Endodermal cell (in vitro differentiated cells): ENCODE data around the gene CDPF1. TPM values are rescaled to one million over a fixed set of nuclear protein-coding genes. Genes with fewer than 3 reads are reported as not detected.

Experiments used
- DNase-seq: peaks from one replicate; pipeline ENCODE4 v3.0.0-alpha.2; 2017
- H3K27ac ChIP-seq: 2 replicates; pipeline ENCODE4 v1.5.1; 2013; ENCODE audit warnings: mild to moderate bottlenecking, low read depth, low read length, moderate library complexity
- H3K27me3 ChIP-seq: 2 replicates; pipeline ENCODE4 v1.6.1; 2013; ENCODE audit warnings: mild to moderate bottlenecking, low read length, moderate library complexity; ENCODE audit not compliant: insufficient read depth, control insufficient read depth, poor library complexity, severe bottlenecking
- H3K36me3 ChIP-seq: 2 replicates; pipeline ENCODE4 v1.7.0; 2013; ENCODE audit warnings: mild to moderate bottlenecking, low read length, moderate library complexity; ENCODE audit not compliant: control insufficient read depth, insufficient read depth
- H3K4me1 ChIP-seq: one replicate; pipeline ENCODE4 v1.7.0; 2013; ENCODE audit warnings: low read length; ENCODE audit not compliant: control insufficient read depth, insufficient read depth
- H3K4me3 ChIP-seq: 2 replicates; pipeline ENCODE4 v1.5.1; 2013; ENCODE audit warnings: mild to moderate bottlenecking, low read length, moderate library complexity
- H3K9ac ChIP-seq: 2 replicates; pipeline ENCODE4 v1.6.1; 2013; ENCODE audit warnings: mild to moderate bottlenecking, low read length, moderate library complexity; ENCODE audit not compliant: poor library complexity, severe bottlenecking; ENCODE audit errors: extremely low read depth
- H3K9me3 ChIP-seq: 2 replicates; pipeline ENCODE4 v1.6.1; 2013; ENCODE audit warnings: mild to moderate bottlenecking, low read length, moderate library complexity; ENCODE audit not compliant: control insufficient read depth
- H3K27ac Mint-ChIP-seq: 2 replicates; pipeline ENCODE4 v1.8.0; 2020; ENCODE audit warnings: mixed read lengths
- H3K27me3 Mint-ChIP-seq: 2 replicates; pipeline ENCODE4 v1.8.0; 2021; ENCODE audit warnings: mild to moderate bottlenecking, mixed read lengths; ENCODE audit not compliant: insufficient read depth
- H3K36me3 Mint-ChIP-seq: 2 replicates; pipeline ENCODE4 v1.8.0; 2020; ENCODE audit warnings: low read depth, mixed read lengths
- H3K4me1 Mint-ChIP-seq: 2 replicates; pipeline ENCODE4 v1.8.0; 2020; ENCODE audit warnings: mixed read lengths
- H3K4me3 Mint-ChIP-seq: 2 replicates; pipeline ENCODE4 v1.8.0; 2020; ENCODE audit warnings: mild to moderate bottlenecking, moderate library complexity, mixed read lengths
- H3K9me3 Mint-ChIP-seq: 2 replicates; pipeline ENCODE4 v1.8.0; 2020; ENCODE audit warnings: mild to moderate bottlenecking, mixed read lengths
- CTCF ChIP-seq: fragments of 200-600 bp; sonication (generic); conservative IDR thresholded peaks from 2 replicates; pipeline ENCODE4 v1.5.0; 2021; ENCODE audit warnings: antibody characterized with exemption, mild to moderate bottlenecking
- WGBS, 2 experiments: methylation state at CpG; one replicate each; pipeline versions ENCODE4 v1.1.5 to v1.1.7; 2013; ENCODE audit warnings: missing lambda C conversion rate in 2 of 2, mixed read lengths in 1 of 2; ENCODE audit not compliant: insufficient coverage in 1 of 2, insufficient read length in 1 of 2; 5-methylcytosine and 5-hydroxymethylcytosine counted together
- total RNA-seq, 2 donors: library from RNA; stranded (reverse); fragmentation: NEBNext Ultra II Directional in 1 of 2; extraction: Animal tissue kit (Norgen Biotek cat#: 25700) in 1 of 2; gene quantifications; 2 replicates in 1 of 2; 3 replicates in 1 of 2; pipeline ENCODE4 v1.2.1, GENCODE V29; 2021

CDPF1 gene
- total RNA-seq, 2 donors from 2014 or later: 11.3 to 15.1 TPM

GRCh38 chr22:46296257-46297150 is 46.4 kb upstream of the CDPF1 start, which contains the start of gene GTSE1:
Gene GTSE1 (plus strand): TSS chr22:46296870. CDS start chr22:46297401, 531 bp downstream.
- WGBS, 2 experiments: 1 to 5% methylated on average over 25 to 76 of the region's 76 CpGs

GRCh38 chr22:46295277-46295971 is 45.3 kb upstream of the CDPF1 start:
- DNase-seq: no peak
- Mint-ChIP-seq H3K9me3 (no peaks in the 10 kb centered on the region), H3K36me3 (peaks cover 39% of the 10 kb centered on the region), H3K4me1 (peaks cover 14% of the 10 kb centered on the region), H3K27ac (no peak overlapping the region), H3K4me3 (peak overlapping the region; percentile 89), H3K27me3 (no peaks in the 10 kb centered on the region)
- Histone ChIP-seq H3K27ac (no peak overlapping the region), H3K9me3 (no peaks in the 10 kb centered on the region), H3K36me3 (peaks cover 26% of the 10 kb centered on the region), H3K9ac (no peak overlapping the region), H3K4me3 (peak overlapping the region; percentile 97), H3K27me3 (no peaks in the 10 kb centered on the region), H3K4me1 (no peaks in the 10 kb centered on the region)
- 82 to 92% methylated on average over 3 to 4 of the region's 4 CpGs for WGBS, 2 experiments
- no peak for TF ChIP-seq CTCF

More at GRCh38 chr22:46296257-46297150, 46.4 kb upstream of the CDPF1 start, which contains the start of gene GTSE1:
- peaks cover 14% of the 10 kb centered on the region for H3K4me1 Mint-ChIP-seq
- H3K9ac ChIP-seq: peak within 1 kb of the TSS; percentile 66
- DNase-seq: peak; percentile 99
- H3K4me1 ChIP-seq: no peaks in the 10 kb centered on the region
- peaks cover 37% of the 10 kb centered on the region for H3K36me3 ChIP-seq
- no peaks in the 10 kb centered on the region for H3K27me3 Mint-ChIP-seq
- H3K36me3 Mint-ChIP-seq: peaks cover 37% of the 10 kb centered on the region
- H3K4me3 Mint-ChIP-seq: peak within 1 kb of the TSS; percentile 89
- TF ChIP-seq CTCF: peak; percentile 26
- H3K27ac Mint-ChIP-seq: peak within 1 kb of the TSS; percentile 86
- peak within 1 kb of the TSS; percentile 97 for H3K4me3 ChIP-seq
- H3K27me3 ChIP-seq: no peaks in the 10 kb centered on the region
- peak within 1 kb of the TSS; percentile 51 for H3K27ac ChIP-seq
- no peaks in the 10 kb centered on the region for H3K9me3 ChIP-seq
- no peaks in the 10 kb centered on the region for H3K9me3 Mint-ChIP-seq

- no peak for TF ChIP-seq CTCF
- H3K36me3 Mint-ChIP-seq: peaks cover 41% of the 10 kb centered on the region
These were observed 44.7 kb upstream of the CDPF1 start for GRCh38 chr22:46294784-46295183.

More at GRCh38 chr22:46294784-46295183, 44.7 kb upstream of the CDPF1 start:
- DNase-seq: no peak
- Mint-ChIP-seq H3K27me3 (no peaks in the 10 kb centered on the region), H3K27ac (no peak overlapping the region), H3K9me3 (no peaks in the 10 kb centered on the region), H3K4me3 (no peak overlapping the region), H3K4me1 (peaks cover 14% of the 10 kb centered on the region)
- Histone ChIP-seq H3K27me3 (no peaks in the 10 kb centered on the region), H3K4me3 (no peak overlapping the region), H3K36me3 (peaks cover 22% of the 10 kb centered on the region), H3K27ac (no peak overlapping the region), H3K9ac (no peak overlapping the region), H3K9me3 (no peaks in the 10 kb centered on the region), H3K4me1 (no peaks in the 10 kb centered on the region)
- 92 to 97% methylated on average over 2 of the region's 2 CpGs for WGBS, 2 experiments
